Liver (tissue), 9 donors: ENCODE measurements around the gene CDKL5. TPM values are rescaled to one million over a fixed set of nuclear protein-coding genes. Genes with fewer than 3 reads are reported as not detected.

Source experiments
- DNase-seq: peaks from one replicate; pipeline ENCODE4 v3.0.0-alpha.2; 2017; ENCODE audit warnings: low spot score
- H3K27ac ChIP-seq, 2 donors: one replicate each; pipeline ENCODE4 v1.7.0; 2013; ENCODE audit warnings: inconsistent platforms in 2 of 2, low read length in 2 of 2, control low read depth in 1 of 2, low read depth in 1 of 2, mild to moderate bottlenecking in 1 of 2
- H3K27me3 ChIP-seq, 4 donors: one replicate each; pipeline versions ENCODE4 v1.6.1 to v1.7.0; 2013; ENCODE audit warnings: low read length in 3 of 4, inconsistent platforms in 1 of 4, mild to moderate bottlenecking in 1 of 4, moderate library complexity in 1 of 4; ENCODE audit not compliant: control insufficient read depth in 4 of 4, insufficient read depth in 4 of 4
- H3K36me3 ChIP-seq, 4 donors: one replicate each; pipeline versions ENCODE4 v1.6.1 to v1.7.0; 2013; ENCODE audit warnings: low read length in 3 of 4, mild to moderate bottlenecking in 3 of 4, low read depth in 1 of 4, moderate library complexity in 1 of 4; ENCODE audit not compliant: control insufficient read depth in 4 of 4, insufficient read depth in 3 of 4
- H3K4me1 ChIP-seq, 4 donors: one replicate each; pipeline versions ENCODE4 v1.6.1 to v1.7.0; 2013; ENCODE audit warnings: low read length in 3 of 4, mild to moderate bottlenecking in 3 of 4, moderate library complexity in 1 of 4; ENCODE audit not compliant: control insufficient read depth in 4 of 4, insufficient read depth in 4 of 4
- H3K4me3 ChIP-seq, 3 donors: one replicate each; pipeline versions ENCODE4 v1.6.1 to v1.7.0; 2013; ENCODE audit warnings: low read length in 3 of 3, control low read depth in 1 of 3, low read depth in 1 of 3, mild to moderate bottlenecking in 1 of 3
- H3K9ac ChIP-seq, 2 donors: one replicate each; pipeline ENCODE4 v1.7.0; 2013; ENCODE audit warnings: low read length in 2 of 2, mild to moderate bottlenecking in 2 of 2, moderate library complexity in 2 of 2, control low read depth in 1 of 2, low read depth in 1 of 2
- H3K9me3 ChIP-seq, 4 donors: one replicate each; pipeline versions ENCODE4 v1.6.1 to v1.7.0; 2013; ENCODE audit warnings: low read length in 3 of 4; ENCODE audit not compliant: control insufficient read depth in 4 of 4
- ATF3 ChIP-seq: IDR thresholded peaks from 2 replicates; pipeline ENCODE4 v1.6.1; 2016; ENCODE audit warnings: antibody characterized with exemption
- EGR1 ChIP-seq, 2 donors: IDR thresholded peaks; 2 replicates each; pipeline ENCODE4 v1.6.1; 2016 to 2018; ENCODE audit warnings: antibody characterized with exemption in 2 of 2, low read depth in 2 of 2
- GABPA ChIP-seq, 2 donors: IDR thresholded peaks in 1 of 2; conservative IDR thresholded peaks in 1 of 2; 2 replicates each; pipeline ENCODE4 v1.6.1; 2016; ENCODE audit warnings: antibody characterized with exemption in 2 of 2, mild to moderate bottlenecking in 1 of 2, moderate library complexity in 1 of 2
- HNF4A ChIP-seq, 2 donors: conservative IDR thresholded peaks; 2 replicates each; pipeline ENCODE4 v1.6.1; 2016; ENCODE audit warnings: antibody characterized with exemption in 2 of 2, mild to moderate bottlenecking in 2 of 2
- JUND ChIP-seq, 2 donors: IDR thresholded peaks; 2 replicates each; pipeline ENCODE4 v1.6.1; 2016; ENCODE audit warnings: antibody characterized with exemption in 2 of 2
- RAD21 ChIP-seq, 2 donors: IDR thresholded peaks; 2 replicates each; pipeline ENCODE4 v1.6.1; 2016; ENCODE audit warnings: antibody characterized with exemption in 2 of 2, mild to moderate bottlenecking in 2 of 2
- REST ChIP-seq: IDR thresholded peaks from 2 replicates; pipeline ENCODE4 v1.6.1; 2016; ENCODE audit warnings: antibody characterized with exemption, mild to moderate bottlenecking
- ZBTB33 ChIP-seq: IDR thresholded peaks from 2 replicates; pipeline ENCODE4 v1.6.1; 2016; ENCODE audit warnings: antibody characterized with exemption
- WGBS: extraction: QIAGEN DNeasy Blood & Tissue Kit; methylation state at CpG from one replicate; pipeline ENCODE4 v1.1.7; 2013; 5-methylcytosine and 5-hydroxymethylcytosine counted together
- polyA plus RNA-seq, 2 donors: library from polyadenylated mRNA; stranded (reverse) in 1 of 2; unstranded in 1 of 2; fragments of 200-250 nt in 1 of 2; fragments of >200 nt in 1 of 2; fragmentation: Nextera tagmentation in 1 of 2; extraction: Ambion mirVana in 1 of 2; gene quantifications; one replicate each; pipeline versions ENCODE4 v1.2.1 to v1.2.3, GENCODE V29; 2013 to 2015
- total RNA-seq, 2 donors: library from RNA; depleted of rRNA; stranded (reverse); fragments of >200 nt; gene quantifications; one replicate each; pipeline ENCODE4 v1.2.3, GENCODE V29; 2014
- donor health status: healthy.
- donor health status: healthy.
- donor health status: healthy.
- donor health status: healthy.
- donor health status: healthy.

The CDKL5 gene
- total and polyA plus RNA-seq, 4 donors = 0.59 to 3.3 (median 2.0) TPM

GRCh38 chrX:18666614-18667013, 241.2 kb downstream of the CDKL5 start:
- H3K9ac ChIP-seq = no peak overlapping the region

GRCh38 chrX:18668071-18668835, 242.8 kb downstream of the CDKL5 start:
- Histone ChIP-seq H3K27ac (no peak overlapping the region), H3K4me3 (no peak overlapping the region)

More at GRCh38 chrX:18666614-18667013, 241.2 kb downstream of the CDKL5 start:
- H3K4me3 ChIP-seq = no peak overlapping the region
- TF ChIP-seq EGR1 (IDR thresholded peaks at IDR 0.05; ENCODE audit: low read depth in 2 of 2) (no peak), ATF3 (no peak), RAD21 (IDR thresholded peaks at IDR 0.05) (no peak), JUND (IDR thresholded peaks at IDR 0.05) (no peak), REST (no peak), ZBTB33 (no peak)
- H3K4me1 ChIP-seq = no peaks in the 10 kb centered on the region
- no peaks in the 10 kb centered on the region for H3K9me3 ChIP-seq
- no peaks in the 10 kb centered on the region for H3K27me3 ChIP-seq
- 84% methylated on average over 15 of the region's 15 CpGs for WGBS
- DNase-seq = no peak
- H3K36me3 ChIP-seq = no peaks in the 10 kb centered on the region
- no peak overlapping the region for H3K27ac ChIP-seq

More at GRCh38 chrX:18668071-18668835, 242.8 kb downstream of the CDKL5 start:
- Histone ChIP-seq H3K36me3 (no peaks in the 10 kb centered on the region), H3K27me3 (no peaks in the 10 kb centered on the region), H3K4me1 (no peaks in the 10 kb centered on the region), H3K9me3 (no peaks in the 10 kb centered on the region), H3K9ac (no peak overlapping the region)
- WGBS = 70% methylated on average over 15 of the region's 15 CpGs
- no peak for DNase-seq
- TF ChIP-seq HNF4A (conservative IDR thresholded peaks at IDR 0.05) = peak; percentile 37 to 39
- TF ChIP-seq ZBTB33 = no peak
- no peak for TF ChIP-seq GABPA (IDR thresholded peaks at IDR 0.05 in 1 of 2, conservative IDR thresholded peaks at IDR 0.05 in 1 of 2)
